SK-N-SH treated with all-trans-retinoic acid at 6 μM for 48 hours (cell line): ENCODE results near the gene OR2H1.

Experiments
- ATAC-seq: fragments of 200-7000 bp; cut with Tn5 transposase; 3 replicates; pipeline ENCODE4 v1.9.1; 2020; ENCODE audit warnings: mild to moderate bottlenecking, moderate library complexity
- BACH2 ChIP-seq: fragments of 250-450 bp; sonication (Bioruptor Pico); IDR thresholded peaks from 2 replicates; pipeline ENCODE4 v1.9.0; 2021; ENCODE audit warnings: mild to moderate bottlenecking, borderline replicate concordance
- CSDC2 ChIP-seq: fragments of 250-450 bp; sonication (Bioruptor Pico); IDR thresholded peaks from 2 replicates; pipeline ENCODE4 v1.5.0; 2020; ENCODE audit warnings: mild to moderate bottlenecking, moderate library complexity
- CSRNP3 ChIP-seq: fragments of 250-450 bp; sonication (Bioruptor Pico); IDR thresholded peaks from 2 replicates; pipeline ENCODE4 v1.5.1; 2021; ENCODE audit warnings: mild to moderate bottlenecking, moderate library complexity
- ESRRG ChIP-seq: fragments of 250-450 bp; sonication (Bioruptor Pico); IDR thresholded peaks from 2 replicates; pipeline ENCODE4 v1.6.1; 2021; ENCODE audit warnings: mild to moderate bottlenecking
- GLIS3 ChIP-seq: fragments of 250-450 bp; sonication (Bioruptor Pico); IDR thresholded peaks from 2 replicates; pipeline ENCODE4 v1.5.0; 2020; ENCODE audit warnings: mild to moderate bottlenecking, moderate library complexity
- ISL1 ChIP-seq: fragments of 250-450 bp; sonication (Bioruptor Pico); IDR thresholded peaks from 2 replicates; pipeline ENCODE4 v2.1.2; 2022; ENCODE audit warnings: mild to moderate bottlenecking, moderate library complexity
- OSR1 ChIP-seq: fragments of 250-450 bp; sonication (Bioruptor Pico); IDR thresholded peaks from 2 replicates; pipeline ENCODE4 v1.8.0; 2022; ENCODE audit warnings: moderate library complexity, mild to moderate bottlenecking, inconsistent platforms
- PPARA ChIP-seq: fragments of 250-450 bp; sonication (Bioruptor Pico); IDR thresholded peaks from 2 replicates; pipeline ENCODE4 v1.5.0; 2020; ENCODE audit warnings: mild to moderate bottlenecking, borderline replicate concordance
- RARB ChIP-seq: fragments of 250-450 bp; sonication (Bioruptor Pico); IDR thresholded peaks from 2 replicates; pipeline ENCODE4 v1.8.0; 2021; ENCODE audit warnings: mild to moderate bottlenecking, moderate library complexity
- TCF4 ChIP-seq: fragments of 250-450 bp; sonication (Bioruptor Pico); IDR thresholded peaks from 2 replicates; pipeline ENCODE4 v1.8.0; 2021; ENCODE audit warnings: mild to moderate bottlenecking, moderate library complexity, borderline replicate concordance
- TOX ChIP-seq: fragments of 250-450 bp; sonication (Bioruptor Pico); IDR thresholded peaks from 2 replicates; pipeline ENCODE4 v1.8.0; 2021; ENCODE audit warnings: mild to moderate bottlenecking, moderate library complexity, borderline replicate concordance
- ZC3H10 ChIP-seq: fragments of 250-450 bp; sonication (Bioruptor Pico); IDR thresholded peaks from 2 replicates; pipeline ENCODE4 v1.5.1; 2021; ENCODE audit warnings: mild to moderate bottlenecking, moderate library complexity
- ZFP3 ChIP-seq: fragments of 250-450 bp; sonication (Bioruptor Pico); IDR thresholded peaks from 2 replicates; pipeline ENCODE4 v1.5.0; 2020; ENCODE audit warnings: mild to moderate bottlenecking, moderate library complexity
- ZFP30 ChIP-seq: fragments of 450-650 bp; formaldehyde crosslinking; IDR thresholded peaks from 2 replicates; pipeline ENCODE4 v1.5.0; 2022; ENCODE audit warnings: mild to moderate bottlenecking, moderate library complexity
- ZNF565 ChIP-seq: fragments of 450-650 bp; formaldehyde crosslinking; conservative IDR thresholded peaks from 2 replicates; pipeline ENCODE4 v1.5.0; 2020; ENCODE audit warnings: low read depth, mild to moderate bottlenecking, moderate library complexity
- ZNF70 ChIP-seq: fragments of 450-650 bp; formaldehyde crosslinking; IDR thresholded peaks from 2 replicates; pipeline ENCODE4 v1.5.0; 2020; ENCODE audit warnings: mild to moderate bottlenecking, moderate library complexity
- ZNF8 ChIP-seq: fragments of 450-650 bp; formaldehyde crosslinking; IDR thresholded peaks from 2 replicates; pipeline ENCODE4 v1.5.0; 2020; ENCODE audit warnings: mild to moderate bottlenecking, moderate library complexity
- TF ChIP-seq, protein P1 (sequence below): fragments of 250-450 bp; sonication (Bioruptor Pico); IDR thresholded peaks from 2 replicates; pipeline ENCODE4 v1.8.0; 2020; ENCODE audit warnings: mild to moderate bottlenecking, moderate library complexity, borderline replicate concordance
- TF ChIP-seq, protein P2 (sequence below): fragments of 250-450 bp; sonication (Bioruptor Pico); IDR thresholded peaks from 2 replicates; pipeline ENCODE4 v1.5.1; 2020; ENCODE audit warnings: low read depth, mild to moderate bottlenecking, moderate library complexity
- TF ChIP-seq, protein P3 (sequence below): fragments of 250-450 bp; sonication (Bioruptor Pico); IDR thresholded peaks from 2 replicates; pipeline ENCODE4 v1.8.0; 2021; ENCODE audit warnings: low read depth, mild to moderate bottlenecking, moderate library complexity, borderline replicate concordance

Gene OR2H1

DNA sequence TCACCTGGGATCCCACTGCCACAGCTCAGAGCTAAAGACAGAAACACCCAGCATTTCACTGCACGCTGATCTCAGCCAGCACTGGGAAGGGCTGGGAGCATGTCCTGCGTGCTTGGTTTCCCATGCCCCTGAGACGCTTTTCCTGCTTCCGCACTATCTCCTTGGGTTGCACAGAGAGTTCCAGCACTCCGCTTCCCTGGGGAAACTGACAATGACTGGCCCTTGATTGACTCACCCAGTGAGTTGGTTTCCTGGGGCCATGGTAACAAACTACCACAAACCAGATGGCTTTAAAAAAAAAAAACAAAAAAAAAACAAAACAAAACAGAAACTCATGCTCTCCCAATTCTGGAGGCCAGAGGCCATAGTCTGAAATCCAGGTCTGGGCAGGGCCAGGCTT, 45.6 kb downstream of the OR2H1 start:
- no peak for ATAC-seq
- TF ChIP-seq CSRNP3 (no peak), BACH2 (CRISPR knock-in tag) (no peak), ZNF70 (CRISPR knock-in tag) (no peak), ESRRG (CRISPR knock-in tag) (no peak)

DNA sequence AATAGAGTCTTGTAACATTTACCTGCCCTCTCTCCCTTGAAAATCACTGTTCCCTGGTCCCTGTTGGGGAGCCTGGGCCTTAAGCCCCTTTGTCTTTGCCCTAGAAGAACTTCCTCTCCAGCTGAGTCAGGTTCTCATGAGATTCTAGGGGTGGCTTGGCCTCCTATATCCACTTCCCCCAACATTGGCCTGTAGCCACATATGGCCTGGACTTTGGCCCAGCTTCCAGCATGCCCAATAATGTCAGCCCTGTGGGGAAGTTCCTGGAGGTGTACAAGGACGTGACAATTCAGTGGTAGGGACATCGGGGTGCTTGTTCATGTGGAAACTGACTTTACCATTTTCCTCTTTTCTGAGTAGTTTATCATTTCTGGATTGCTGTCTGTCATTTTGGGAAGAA, 48.0 kb downstream of the OR2H1 start:
- ATAC-seq: no peak
- TF ChIP-seq, protein P1, sequence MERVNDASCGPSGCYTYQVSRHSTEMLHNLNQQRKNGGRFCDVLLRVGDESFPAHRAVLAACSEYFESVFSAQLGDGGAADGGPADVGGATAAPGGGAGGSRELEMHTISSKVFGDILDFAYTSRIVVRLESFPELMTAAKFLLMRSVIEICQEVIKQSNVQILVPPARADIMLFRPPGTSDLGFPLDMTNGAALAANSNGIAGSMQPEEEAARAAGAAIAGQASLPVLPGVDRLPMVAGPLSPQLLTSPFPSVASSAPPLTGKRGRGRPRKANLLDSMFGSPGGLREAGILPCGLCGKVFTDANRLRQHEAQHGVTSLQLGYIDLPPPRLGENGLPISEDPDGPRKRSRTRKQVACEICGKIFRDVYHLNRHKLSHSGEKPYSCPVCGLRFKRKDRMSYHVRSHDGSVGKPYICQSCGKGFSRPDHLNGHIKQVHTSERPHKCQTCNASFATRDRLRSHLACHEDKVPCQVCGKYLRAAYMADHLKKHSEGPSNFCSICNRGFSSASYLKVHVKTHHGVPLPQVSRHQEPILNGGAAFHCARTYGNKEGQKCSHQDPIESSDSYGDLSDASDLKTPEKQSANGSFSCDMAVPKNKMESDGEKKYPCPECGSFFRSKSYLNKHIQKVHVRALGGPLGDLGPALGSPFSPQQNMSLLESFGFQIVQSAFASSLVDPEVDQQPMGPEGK (CRISPR knock-in tag): no peak
- TF ChIP-seq BACH2 (CRISPR knock-in tag) (no peak), GLIS3 (CRISPR knock-in tag) (no peak), ZC3H10 (no peak), CSDC2 (no peak), ZFP30 (no peak), ISL1 (no peak), CSRNP3 (no peak), ZNF70 (CRISPR knock-in tag) (no peak), ZFP3 (no peak), ZNF8 (CRISPR knock-in tag) (no peak), ESRRG (CRISPR knock-in tag) (no peak)

DNA sequence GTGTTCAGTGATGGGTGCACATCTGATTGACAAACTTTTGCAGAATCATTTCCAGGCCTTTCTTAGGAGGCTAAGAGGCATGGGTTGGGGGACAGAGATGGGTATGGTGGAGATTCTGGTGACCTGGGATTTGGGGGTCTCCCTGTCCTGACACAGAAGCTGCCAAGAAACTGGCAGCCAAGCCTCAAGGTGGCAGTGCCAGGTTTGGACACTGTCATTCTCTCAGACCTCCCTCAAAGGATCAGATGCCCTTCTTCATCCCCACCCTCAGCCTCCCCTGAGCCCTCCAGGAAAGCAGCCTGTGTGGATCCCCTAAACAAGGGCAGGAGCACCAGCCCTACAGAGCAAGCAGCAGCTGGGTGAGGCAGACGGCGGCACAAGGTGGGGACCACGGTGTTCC, 48.9 kb downstream of the OR2H1 start:
- no peak for ATAC-seq
- no peak for TF ChIP-seq TOX (CRISPR knock-in tag)
- TF ChIP-seq ZFP3: no peak
- TF ChIP-seq CSRNP3: no peak
- no peak for TF ChIP-seq CSDC2
- TF ChIP-seq ESRRG (CRISPR knock-in tag): no peak
- TF ChIP-seq OSR1 (CRISPR knock-in tag): no peak
- no peak for TF ChIP-seq ZNF8 (CRISPR knock-in tag)
- no peak for TF ChIP-seq ZNF70 (CRISPR knock-in tag)

GRCh38 chr6:29506446-29507067, 49.6 kb downstream of the OR2H1 start:
- no peak for TF ChIP-seq ESRRG (CRISPR knock-in tag)
- no peak for TF ChIP-seq ZNF565
- TF ChIP-seq RARB (CRISPR knock-in tag): no peak
- TF ChIP-seq ZNF70 (CRISPR knock-in tag): no peak
- TF ChIP-seq CSRNP3: no peak
- no peak for TF ChIP-seq ZC3H10
- no peak for TF ChIP-seq PPARA (CRISPR knock-in tag)
- TF ChIP-seq GLIS3 (CRISPR knock-in tag): no peak
- no peak for TF ChIP-seq OSR1 (CRISPR knock-in tag)

GRCh38 chr6:29507319-29507718, 50.4 kb downstream of the OR2H1 start:
- no peak for ATAC-seq
- TF ChIP-seq TCF4 (no peak), ISL1 (no peak), ZNF70 (CRISPR knock-in tag) (no peak), PPARA (CRISPR knock-in tag) (no peak), ZFP3 (no peak)
- TF ChIP-seq, protein P1 (CRISPR knock-in tag): no peak
- TF ChIP-seq, protein P2, sequence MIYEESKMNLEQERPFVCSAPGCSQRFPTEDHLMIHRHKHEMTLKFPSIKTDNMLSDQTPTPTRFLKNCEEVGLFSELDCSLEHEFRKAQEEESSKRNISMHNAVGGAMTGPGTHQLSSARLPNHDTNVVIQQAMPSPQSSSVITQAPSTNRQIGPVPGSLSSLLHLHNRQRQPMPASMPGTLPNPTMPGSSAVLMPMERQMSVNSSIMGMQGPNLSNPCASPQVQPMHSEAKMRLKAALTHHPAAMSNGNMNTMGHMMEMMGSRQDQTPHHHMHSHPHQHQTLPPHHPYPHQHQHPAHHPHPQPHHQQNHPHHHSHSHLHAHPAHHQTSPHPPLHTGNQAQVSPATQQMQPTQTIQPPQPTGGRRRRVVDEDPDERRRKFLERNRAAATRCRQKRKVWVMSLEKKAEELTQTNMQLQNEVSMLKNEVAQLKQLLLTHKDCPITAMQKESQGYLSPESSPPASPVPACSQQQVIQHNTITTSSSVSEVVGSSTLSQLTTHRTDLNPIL (CRISPR knock-in tag): no peak
- TF ChIP-seq, protein P3, sequence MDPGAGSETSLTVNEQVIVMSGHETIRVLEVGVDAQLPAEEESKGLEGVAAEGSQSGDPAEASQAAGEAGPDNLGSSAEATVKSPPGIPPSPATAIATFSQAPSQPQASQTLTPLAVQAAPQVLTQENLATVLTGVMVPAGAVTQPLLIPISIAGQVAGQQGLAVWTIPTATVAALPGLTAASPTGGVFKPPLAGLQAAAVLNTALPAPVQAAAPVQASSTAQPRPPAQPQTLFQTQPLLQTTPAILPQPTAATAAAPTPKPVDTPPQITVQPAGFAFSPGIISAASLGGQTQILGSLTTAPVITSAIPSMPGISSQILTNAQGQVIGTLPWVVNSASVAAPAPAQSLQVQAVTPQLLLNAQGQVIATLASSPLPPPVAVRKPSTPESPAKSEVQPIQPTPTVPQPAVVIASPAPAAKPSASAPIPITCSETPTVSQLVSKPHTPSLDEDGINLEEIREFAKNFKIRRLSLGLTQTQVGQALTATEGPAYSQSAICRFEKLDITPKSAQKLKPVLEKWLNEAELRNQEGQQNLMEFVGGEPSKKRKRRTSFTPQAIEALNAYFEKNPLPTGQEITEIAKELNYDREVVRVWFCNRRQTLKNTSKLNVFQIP (CRISPR knock-in tag): no peak

More at GRCh38 chr6:29506446-29507067, 49.6 kb downstream of the OR2H1 start:
- ATAC-seq: no peak
